SU-DHL-6 (cell line): Measurements from ENCODE around the gene MFN2.

ENCODE experiments used
- H2AFZ ChIP-seq: fragments of 200-600 bp; sonication (generic); 2 replicates; pipeline ENCODE4 v1.6.1; 2014; ENCODE audit warnings: low read depth, mild to moderate bottlenecking, moderate library complexity, mixed read lengths, antibody characterized with exemption, low read length; ENCODE audit not compliant: severe bottlenecking
- H3F3A ChIP-seq: fragments of 200-600 bp; shearing (Covaris generic); 2 replicates; pipeline ENCODE4 v1.6.0; 2016; ENCODE audit warnings: antibody characterized with exemption, mild to moderate bottlenecking; ENCODE audit not compliant: insufficient read depth
- H3K27ac ChIP-seq: fragments of 200-600 bp; sonication (generic); 2 replicates; pipeline ENCODE4 v1.5.1; 2016; ENCODE audit warnings: low read depth, mild to moderate bottlenecking, low read length, moderate library complexity, mixed read lengths
- H3K27me3 ChIP-seq: fragments of 200-600 bp; sonication (generic), shearing (Covaris generic); 2 replicates; pipeline ENCODE4 v1.6.0; 2014; ENCODE audit warnings: mild to moderate bottlenecking, low read length
- H3K36me3 ChIP-seq: fragments of 200-600 bp; sonication (generic); 2 replicates; pipeline ENCODE4 v1.6.1; 2014; ENCODE audit warnings: mild to moderate bottlenecking, low read length, mixed read lengths
- H3K4me2 ChIP-seq: fragments of 300-600, 200-600 bp; shearing (Covaris generic), sonication (generic); 2 replicates; pipeline ENCODE4 v1.6.0; 2014; ENCODE audit warnings: low read length, low read depth, mild to moderate bottlenecking; ENCODE audit not compliant: poor library complexity, severe bottlenecking
- H3K4me3 ChIP-seq: fragments of 200-600 bp; sonication (generic); 2 replicates; pipeline ENCODE4 v1.5.1; 2014; ENCODE audit warnings: antibody characterized with exemption, low read length, mild to moderate bottlenecking, mixed read lengths; ENCODE audit not compliant: insufficient read depth, poor library complexity, severe bottlenecking
- H3K79me2 ChIP-seq: fragments of 200-600 bp; sonication (generic); 2 replicates; pipeline ENCODE4 v1.6.1; 2014; ENCODE audit warnings: mild to moderate bottlenecking, low read length, moderate library complexity; ENCODE audit not compliant: insufficient read depth
- H3K9ac ChIP-seq: fragments of 200-600 bp; sonication (generic); 2 replicates; pipeline ENCODE4 v1.7.0; 2014; ENCODE audit warnings: mild to moderate bottlenecking, low read length
- H3K9me2 ChIP-seq: fragments of 200-600 bp; sonication (generic); replicated peaks from 2 replicates; pipeline ENCODE4 v1.6.1; 2014; ENCODE audit warnings: low read length; ENCODE audit not compliant: insufficient read depth
- H3K9me3 ChIP-seq: fragments of 200-600 bp; sonication (generic); 2 replicates; pipeline ENCODE4 v1.6.1; 2014; ENCODE audit warnings: low read length, mixed read lengths; ENCODE audit not compliant: insufficient read depth
- H4K20me1 ChIP-seq: fragments of 200-600 bp; sonication (generic); 2 replicates; pipeline ENCODE4 v1.6.1; 2014; ENCODE audit warnings: low read depth, mild to moderate bottlenecking, antibody characterized with exemption, low read length, moderate library complexity, mixed read lengths
- CTCF ChIP-seq: fragments of 200-600 bp; sonication (generic); IDR thresholded peaks from one replicate; pipeline ENCODE4 v1.5.1; 2017; ENCODE audit warnings: antibody characterized with exemption, mild to moderate bottlenecking, low read length, moderate library complexity; ENCODE audit not compliant: insufficient read depth, poor library complexity, severe bottlenecking
- EZH2phosphoT487 ChIP-seq: fragments of 200-600 bp; sonication (generic), shearing (Covaris generic); conservative IDR thresholded peaks from 2 replicates; pipeline ENCODE4 v1.6.1; 2018; ENCODE audit warnings: mild to moderate bottlenecking, antibody characterized with exemption, low read length, moderate library complexity, mixed read lengths

The MFN2 gene

GRCh38 chr1:12034381-12034801 is 54.1 kb downstream of the MFN2 start:
- Histone ChIP-seq H3K4me2 (no peak overlapping the region), H4K20me1 (no peaks in the 10 kb centered on the region), H3K9ac (no peak overlapping the region)

GRCh38 chr1:12035312-12035711 is 55.1 kb downstream of the MFN2 start:
- H3K9me3 ChIP-seq: no peaks in the 10 kb centered on the region

More at GRCh38 chr1:12034381-12034801, 54.1 kb downstream of the MFN2 start:
- Histone ChIP-seq H3K4me3 (no peak overlapping the region), H2AFZ (no peak overlapping the region), H3F3A (no peaks in the 10 kb centered on the region), H3K79me2 (no peaks in the 10 kb centered on the region), H3K36me3 (no peaks in the 10 kb centered on the region), H3K9me2 (no peaks in the 10 kb centered on the region), H3K27ac (no peak overlapping the region), H3K27me3 (no peaks in the 10 kb centered on the region), H3K9me3 (no peaks in the 10 kb centered on the region)
- no peak for TF ChIP-seq CTCF
- no peak for TF ChIP-seq EZH2phosphoT487

GRCh38 chr1:12037486-12038355 is 57.5 kb downstream of the MFN2 start:
- no peaks in the 10 kb centered on the region for H3K9me3 ChIP-seq
- no peaks in the 10 kb centered on the region for H3K27me3 ChIP-seq
- H3F3A ChIP-seq: peaks cover 15% of the 10 kb centered on the region
- no peaks in the 10 kb centered on the region for H4K20me1 ChIP-seq
- H3K27ac ChIP-seq: no peak overlapping the region
- no peaks in the 10 kb centered on the region for H3K9me2 ChIP-seq
- H3K4me3 ChIP-seq: no peak overlapping the region
- H2AFZ ChIP-seq: no peak overlapping the region
- TF ChIP-seq EZH2phosphoT487 (no peak), CTCF (no peak)
- no peaks in the 10 kb centered on the region for H3K36me3 ChIP-seq
- H3K4me2 ChIP-seq: no peak overlapping the region
- H3K79me2 ChIP-seq: no peaks in the 10 kb centered on the region
- no peak overlapping the region for H3K9ac ChIP-seq

More at GRCh38 chr1:12035312-12035711, 55.1 kb downstream of the MFN2 start:
- Histone ChIP-seq H3K27me3 (no peaks in the 10 kb centered on the region), H3K27ac (no peak overlapping the region), H3K79me2 (no peaks in the 10 kb centered on the region), H2AFZ (no peak overlapping the region), H3K9ac (no peak overlapping the region), H4K20me1 (no peaks in the 10 kb centered on the region), H3K4me3 (no peak overlapping the region), H3K36me3 (no peaks in the 10 kb centered on the region), H3K9me2 (no peaks in the 10 kb centered on the region), H3F3A (peaks cover 9% of the 10 kb centered on the region), H3K4me2 (no peak overlapping the region)
- TF ChIP-seq EZH2phosphoT487: no peak
- TF ChIP-seq CTCF: no peak
